Transverse colon (tissue), 3 donors: Measurements from ENCODE around the gene MBP.

Experiments used
- POLR2A ChIP-seq: fragments of 450-650 bp; IDR thresholded peaks from one replicate; pipeline ENCODE4 v1.6.1; 2016; ENCODE audit warnings: antibody characterized with exemption, mild to moderate bottlenecking, moderate library complexity
- TF ChIP-seq, protein P1 (sequence below), 5 experiments: fragments of 200-600 bp in 3 of 5; fragments of 450-650 bp in 2 of 5; sonication (generic) in 3 of 5; IDR thresholded peaks; 1 replicate in 2 of 5; 2 replicates in 3 of 5; pipeline ENCODE4 v1.5.1; 2016 to 2017; ENCODE audit warnings: antibody characterized with exemption in 5 of 5, inconsistent platforms in 3 of 5, mild to moderate bottlenecking in 2 of 5, moderate library complexity in 1 of 5

DNA sequence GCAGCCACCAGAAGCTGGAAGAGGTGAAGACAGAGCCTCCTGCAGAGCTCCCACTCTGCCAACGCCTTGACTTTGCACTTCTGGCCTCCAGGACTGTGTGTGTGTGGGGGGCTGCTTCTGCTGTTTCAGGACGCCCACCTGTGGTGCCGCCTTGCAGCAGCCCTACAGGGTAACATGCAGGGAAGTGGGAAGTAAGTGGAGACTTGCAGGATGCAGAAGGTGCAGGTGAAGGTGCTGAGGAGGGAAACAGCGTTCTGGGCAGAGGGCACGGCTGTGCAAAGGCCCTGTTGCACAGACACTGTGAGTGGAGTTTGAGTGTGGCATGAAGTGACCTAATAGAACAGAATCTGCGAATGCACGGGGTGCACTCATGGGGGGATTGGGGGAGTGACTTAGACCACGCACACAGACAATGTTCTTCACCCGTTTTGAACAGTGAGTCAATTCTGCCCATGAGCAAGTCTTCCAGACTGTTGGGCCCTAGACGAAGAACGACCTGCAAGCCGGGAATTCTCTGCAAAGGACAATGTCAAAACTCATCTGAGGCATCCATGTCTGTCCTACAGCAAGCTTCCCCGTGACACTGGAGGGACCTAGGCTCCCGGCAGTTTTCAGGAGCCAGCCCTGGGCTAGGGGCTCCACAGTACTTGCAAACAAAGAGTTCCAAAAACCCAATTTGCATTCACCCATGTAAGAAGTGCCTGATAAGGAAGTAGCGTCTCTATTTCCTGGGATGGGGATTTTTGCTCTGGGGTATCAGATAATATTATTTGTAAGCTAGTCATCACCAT is 19.0 kb downstream of the MBP start:
- TF ChIP-seq POLR2A, result no peak
- TF ChIP-seq, protein P1, sequence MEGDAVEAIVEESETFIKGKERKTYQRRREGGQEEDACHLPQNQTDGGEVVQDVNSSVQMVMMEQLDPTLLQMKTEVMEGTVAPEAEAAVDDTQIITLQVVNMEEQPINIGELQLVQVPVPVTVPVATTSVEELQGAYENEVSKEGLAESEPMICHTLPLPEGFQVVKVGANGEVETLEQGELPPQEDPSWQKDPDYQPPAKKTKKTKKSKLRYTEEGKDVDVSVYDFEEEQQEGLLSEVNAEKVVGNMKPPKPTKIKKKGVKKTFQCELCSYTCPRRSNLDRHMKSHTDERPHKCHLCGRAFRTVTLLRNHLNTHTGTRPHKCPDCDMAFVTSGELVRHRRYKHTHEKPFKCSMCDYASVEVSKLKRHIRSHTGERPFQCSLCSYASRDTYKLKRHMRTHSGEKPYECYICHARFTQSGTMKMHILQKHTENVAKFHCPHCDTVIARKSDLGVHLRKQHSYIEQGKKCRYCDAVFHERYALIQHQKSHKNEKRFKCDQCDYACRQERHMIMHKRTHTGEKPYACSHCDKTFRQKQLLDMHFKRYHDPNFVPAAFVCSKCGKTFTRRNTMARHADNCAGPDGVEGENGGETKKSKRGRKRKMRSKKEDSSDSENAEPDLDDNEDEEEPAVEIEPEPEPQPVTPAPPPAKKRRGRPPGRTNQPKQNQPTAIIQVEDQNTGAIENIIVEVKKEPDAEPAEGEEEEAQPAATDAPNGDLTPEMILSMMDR (IDR thresholded peaks at IDR 0.05), result no peak
